ENCODE data around the gene SSBP4.

DNA sequence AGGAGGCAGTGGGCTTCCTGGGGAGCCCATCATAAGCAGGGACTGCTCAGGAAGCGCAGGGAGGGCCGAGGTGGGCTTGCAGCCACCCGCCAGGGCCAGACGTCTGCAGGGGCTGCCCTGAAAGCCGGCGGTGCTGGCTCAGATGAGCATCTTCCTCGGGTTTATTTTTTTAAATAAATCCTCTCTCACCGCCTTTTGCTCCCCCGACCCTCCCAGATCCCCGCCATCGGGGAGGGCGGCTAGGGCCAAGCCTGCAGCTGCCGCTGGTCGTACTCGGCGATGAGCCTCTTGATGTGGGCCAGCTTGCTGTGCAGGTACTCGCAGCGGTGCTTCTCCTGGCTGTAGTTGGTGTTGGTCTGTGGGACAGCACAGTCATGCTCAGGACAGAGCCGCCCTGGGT lies 25.3 kb downstream of the SSBP4 start:
- TF ChIP-seq POLR2A (IDR thresholded peaks at IDR 0.05): no peak
- TF ChIP-seq, protein P1, sequence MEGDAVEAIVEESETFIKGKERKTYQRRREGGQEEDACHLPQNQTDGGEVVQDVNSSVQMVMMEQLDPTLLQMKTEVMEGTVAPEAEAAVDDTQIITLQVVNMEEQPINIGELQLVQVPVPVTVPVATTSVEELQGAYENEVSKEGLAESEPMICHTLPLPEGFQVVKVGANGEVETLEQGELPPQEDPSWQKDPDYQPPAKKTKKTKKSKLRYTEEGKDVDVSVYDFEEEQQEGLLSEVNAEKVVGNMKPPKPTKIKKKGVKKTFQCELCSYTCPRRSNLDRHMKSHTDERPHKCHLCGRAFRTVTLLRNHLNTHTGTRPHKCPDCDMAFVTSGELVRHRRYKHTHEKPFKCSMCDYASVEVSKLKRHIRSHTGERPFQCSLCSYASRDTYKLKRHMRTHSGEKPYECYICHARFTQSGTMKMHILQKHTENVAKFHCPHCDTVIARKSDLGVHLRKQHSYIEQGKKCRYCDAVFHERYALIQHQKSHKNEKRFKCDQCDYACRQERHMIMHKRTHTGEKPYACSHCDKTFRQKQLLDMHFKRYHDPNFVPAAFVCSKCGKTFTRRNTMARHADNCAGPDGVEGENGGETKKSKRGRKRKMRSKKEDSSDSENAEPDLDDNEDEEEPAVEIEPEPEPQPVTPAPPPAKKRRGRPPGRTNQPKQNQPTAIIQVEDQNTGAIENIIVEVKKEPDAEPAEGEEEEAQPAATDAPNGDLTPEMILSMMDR (IDR thresholded peaks at IDR 0.05): no peak
